ENCODE data around the gene NMUR2. TPM values are rescaled to one million over a fixed set of nuclear protein-coding genes. Genes with fewer than 3 reads are reported as not detected.

The NMUR2 gene
- total RNA-seq, 1 donor from 2014 or later: 0.07 TPM

GRCh38 chr5:152369298-152369697 lies 35.8 kb downstream of the NMUR2 start:
- Mint-ChIP-seq H3K4me3 (no peak overlapping the region), H3K4me1 (no peaks in the 10 kb centered on the region), H3K27me3 (ENCODE audit: insufficient read depth, low read depth) (no peaks in the 10 kb centered on the region), H3K36me3 (no peaks in the 10 kb centered on the region), H3K9me3 (no peaks in the 10 kb centered on the region), H3K27ac (no peak overlapping the region)
- no peaks in the 10 kb centered on the region for H3F3A ChIP-seq (ENCODE audit: low read depth)
- no peaks in the 10 kb centered on the region for H3K4me1 ChIP-seq
- H3K4me3 ChIP-seq: no peak overlapping the region
- H3K4me2 ChIP-seq: no peak overlapping the region
- no peak overlapping the region for H2AFZ ChIP-seq (replicated peaks)
- no peak for TF ChIP-seq CTCF (IDR thresholded peaks at IDR 0.05)
- no peak for TF ChIP-seq EZH2phosphoT487 (IDR thresholded peaks at IDR 0.05)
- no peak for TF ChIP-seq EZH2 (IDR thresholded peaks at IDR 0.05)
- H3K36me3 ChIP-seq: no peaks in the 10 kb centered on the region
- no peaks in the 10 kb centered on the region for H3K79me2 ChIP-seq (ENCODE audit: low read depth)
- no peak overlapping the region for H3K9ac ChIP-seq
- H3K9me3 ChIP-seq (ENCODE audit: low read depth): no peaks in the 10 kb centered on the region
- H4K20me1 ChIP-seq (ENCODE audit: low read depth): no peaks in the 10 kb centered on the region
- H3K27ac ChIP-seq: no peak overlapping the region
- DNase-seq (ENCODE audit: low spot score): no peak
- no peaks in the 10 kb centered on the region for H3K27me3 ChIP-seq

- Mint-ChIP-seq H3K4me3 (no peak overlapping the region), H3K36me3 (no peaks in the 10 kb centered on the region), H3K27me3 (ENCODE audit: insufficient read depth, low read depth) (no peaks in the 10 kb centered on the region), H3K4me1 (no peaks in the 10 kb centered on the region), H3K9me3 (no peaks in the 10 kb centered on the region), H3K27ac (no peak overlapping the region)
- Histone ChIP-seq H3K4me1 (no peaks in the 10 kb centered on the region), H3K4me2 (no peak overlapping the region), H4K20me1 (ENCODE audit: low read depth) (no peaks in the 10 kb centered on the region), H3K36me3 (no peaks in the 10 kb centered on the region), H3K27ac (no peak overlapping the region), H2AFZ (replicated peaks) (no peak overlapping the region), H3K9me3 (ENCODE audit: low read depth) (no peaks in the 10 kb centered on the region), H3K27me3 (no peaks in the 10 kb centered on the region), H3F3A (ENCODE audit: low read depth) (no peaks in the 10 kb centered on the region), H3K9ac (no peak overlapping the region), H3K4me3 (no peak overlapping the region), H3K79me2 (ENCODE audit: low read depth) (no peaks in the 10 kb centered on the region)
- no peak for DNase-seq (ENCODE audit: low spot score)
- no peak for TF ChIP-seq CTCF (IDR thresholded peaks at IDR 0.05)
- TF ChIP-seq EZH2 (IDR thresholded peaks at IDR 0.05): no peak
- TF ChIP-seq EZH2phosphoT487 (IDR thresholded peaks at IDR 0.05): no peak
Measured at GRCh38 chr5:152367554-152367953, 37.5 kb downstream of the NMUR2 start.

- no peaks in the 10 kb centered on the region for H3K9me3 ChIP-seq (ENCODE audit: low read depth)
- H3K4me3 Mint-ChIP-seq: no peak overlapping the region
- H3K27ac Mint-ChIP-seq: no peak overlapping the region
Measured at GRCh38 chr5:152366716-152367115, 38.4 kb downstream of the NMUR2 start.

More at GRCh38 chr5:152366716-152367115, 38.4 kb downstream of the NMUR2 start:
- H3K79me2 ChIP-seq (ENCODE audit: low read depth): no peaks in the 10 kb centered on the region
- no peaks in the 10 kb centered on the region for H3K9me3 Mint-ChIP-seq
- DNase-seq (ENCODE audit: low spot score): no peak
- no peaks in the 10 kb centered on the region for H3K36me3 ChIP-seq
- no peaks in the 10 kb centered on the region for H3K27me3 ChIP-seq
- no peak overlapping the region for H2AFZ ChIP-seq (replicated peaks)
- no peaks in the 10 kb centered on the region for H3K4me1 ChIP-seq
- TF ChIP-seq EZH2phosphoT487 (IDR thresholded peaks at IDR 0.05) (no peak), EZH2 (IDR thresholded peaks at IDR 0.05) (no peak), CTCF (IDR thresholded peaks at IDR 0.05) (no peak)
- H3K27me3 Mint-ChIP-seq (ENCODE audit: insufficient read depth, low read depth): no peaks in the 10 kb centered on the region
- no peaks in the 10 kb centered on the region for H3K36me3 Mint-ChIP-seq
- no peak overlapping the region for H3K27ac ChIP-seq
- H3K4me1 Mint-ChIP-seq: no peaks in the 10 kb centered on the region
- no peaks in the 10 kb centered on the region for H4K20me1 ChIP-seq (ENCODE audit: low read depth)
- no peak overlapping the region for H3K9ac ChIP-seq
- H3F3A ChIP-seq (ENCODE audit: low read depth): no peaks in the 10 kb centered on the region
- no peak overlapping the region for H3K4me3 ChIP-seq
- H3K4me2 ChIP-seq: no peak overlapping the region

Measured in neural progenitor cell (in vitro differentiated cells).